ENCODE measurements around the gene SARM1.

GRCh38 chr17:28368915-28369683 is 2.4 kb upstream of the SARM1 start:
- TF ChIP-seq CTCF (IDR thresholded peaks at IDR 0.05) = no peak
- TF ChIP-seq POLR2A (IDR thresholded peaks at IDR 0.05) = no peak

Measured in thyroid gland (tissue), 4 donors.